ENCODE measurements around the gene MDP1.
A peak's percentile ranks its signal among the peaks of the same experiment; 100 is the strongest.
"Not testable (repeated sequence)": the region's sequence is repeated elsewhere in the genome, so short reads cannot be mapped to it uniquely, and the experiment has no call there.

The MDP1 gene

DNA sequence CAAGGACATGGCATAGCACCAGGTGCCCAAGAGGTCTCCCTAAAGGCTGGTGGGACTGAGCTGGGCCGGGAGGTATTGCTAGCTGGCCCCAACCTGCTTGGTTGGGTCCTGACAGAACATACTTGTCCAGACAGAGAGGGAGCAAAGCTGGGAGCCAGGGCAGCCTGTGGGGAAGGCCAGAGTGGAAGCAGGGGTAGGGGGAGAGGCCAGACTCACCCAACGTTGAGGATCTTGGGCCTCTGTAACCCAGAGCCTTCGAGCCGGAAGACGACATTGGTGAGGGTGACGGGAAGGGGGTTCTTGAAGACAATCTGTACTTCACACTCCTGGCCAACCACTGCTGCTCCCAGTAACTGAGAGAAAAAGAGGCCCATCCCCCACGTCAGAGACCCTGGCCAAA lies 38.1 kb upstream of the MDP1 start:
- FAIRE-seq (no peak), DNase-seq (ENCODE audit: insufficient read length, low spot score) (no peak)
- TF ChIP-seq POLR2A (IDR thresholded peaks at IDR 0.05; ENCODE audit: low read depth, low read length) (no peak), TAF1 (IDR thresholded peaks at IDR 0.05; ENCODE audit: low read depth, low read length) (no peak), POU2F2 (IDR thresholded peaks at IDR 0.05; ENCODE audit: low read depth, low read length) (no peak), PAX5 (IDR thresholded peaks at IDR 0.05; ENCODE audit: insufficient read depth, low read length, severe bottlenecking) (no peak), POLR2AphosphoS5 (IDR thresholded peaks at IDR 0.05; ENCODE audit: low read depth, low read length) (no peak), SPI1 (IDR thresholded peaks at IDR 0.05; ENCODE audit: low read depth, low read length) (no peak)

DNA sequence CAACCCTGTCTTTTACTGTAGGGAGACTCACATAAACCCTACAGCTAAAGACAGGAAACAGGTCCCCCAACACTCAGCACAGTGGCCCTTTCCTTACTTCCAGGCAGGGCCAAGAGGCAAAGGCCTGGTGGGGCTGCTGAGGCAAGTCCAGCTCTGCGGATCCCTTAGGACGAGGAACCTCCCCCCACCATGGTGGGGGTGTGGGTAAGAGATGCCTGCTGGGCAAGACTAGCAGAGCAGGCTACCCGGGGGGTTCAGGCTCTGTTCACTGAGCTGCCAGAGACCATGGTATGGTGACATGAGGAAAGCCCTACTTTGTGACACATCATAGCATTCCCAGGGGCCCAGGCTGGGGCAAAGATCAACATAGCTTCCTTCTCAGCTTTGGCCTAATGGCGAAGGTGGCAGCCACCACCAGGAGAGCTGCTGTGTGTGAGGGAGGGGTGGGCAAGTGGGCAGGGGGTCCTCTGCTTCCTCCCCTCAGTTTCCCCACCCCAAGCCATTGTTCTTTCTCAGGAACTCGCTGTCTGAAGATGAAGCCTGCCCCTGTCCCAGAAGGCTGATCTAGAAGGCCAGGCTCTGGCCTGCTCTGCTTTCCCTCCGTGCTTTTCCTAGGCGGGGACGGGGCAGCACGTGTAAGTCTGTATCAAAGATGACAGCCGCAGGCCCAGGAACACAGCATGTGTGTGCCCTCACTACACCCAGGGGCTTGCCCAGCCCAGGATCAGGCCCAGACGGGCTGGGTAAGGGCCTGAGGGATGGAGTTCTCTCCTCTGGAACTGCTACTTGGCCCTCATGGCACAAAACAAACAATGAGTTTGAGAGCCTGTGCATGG lies 36.6 kb upstream of the MDP1 start:
- TF ChIP-seq TAF1 (IDR thresholded peaks at IDR 0.05; ENCODE audit: low read depth, low read length) (no peak), POLR2A (IDR thresholded peaks at IDR 0.05; ENCODE audit: low read depth, low read length) (no peak), POLR2AphosphoS5 (IDR thresholded peaks at IDR 0.05; ENCODE audit: low read depth, low read length) (no peak), SPI1 (IDR thresholded peaks at IDR 0.05; ENCODE audit: low read depth, low read length) (no peak), PAX5 (IDR thresholded peaks at IDR 0.05; ENCODE audit: insufficient read depth, low read length, severe bottlenecking) (no peak)
- no peak for FAIRE-seq
- no peak for DNase-seq (ENCODE audit: insufficient read length, low spot score)

DNA sequence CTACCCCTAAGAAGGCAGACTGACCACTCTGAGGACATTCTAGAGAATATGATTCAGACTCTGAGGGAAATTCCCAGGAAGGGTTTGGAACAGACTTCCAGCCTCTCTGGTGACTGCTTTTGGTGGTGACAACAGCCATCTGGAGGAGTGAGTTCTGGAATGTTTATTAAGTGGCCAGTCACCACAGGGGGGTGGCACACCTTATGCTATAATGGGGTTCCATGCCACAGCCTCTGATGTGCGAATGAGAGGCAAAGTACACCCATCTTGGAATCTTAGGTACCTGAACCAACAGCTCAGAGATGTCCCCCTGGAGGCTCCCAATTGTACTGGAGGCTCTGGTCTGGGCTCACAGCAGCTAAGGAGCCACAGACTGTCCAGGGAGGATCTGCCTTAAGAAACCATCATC lies 36.0 kb upstream of the MDP1 start:
- no peak for FAIRE-seq
- TF ChIP-seq POU2F2 (IDR thresholded peaks at IDR 0.05; ENCODE audit: low read depth, low read length) (no peak), TAF1 (IDR thresholded peaks at IDR 0.05; ENCODE audit: low read depth, low read length) (no peak), POLR2A (IDR thresholded peaks at IDR 0.05; ENCODE audit: low read depth, low read length) (no peak), POLR2AphosphoS5 (IDR thresholded peaks at IDR 0.05; ENCODE audit: low read depth, low read length) (no peak), SPI1 (IDR thresholded peaks at IDR 0.05; ENCODE audit: low read depth, low read length) (no peak), PAX5 (IDR thresholded peaks at IDR 0.05; ENCODE audit: insufficient read depth, low read length, severe bottlenecking) (no peak)
- no peak for DNase-seq (ENCODE audit: insufficient read length, low spot score)

DNA sequence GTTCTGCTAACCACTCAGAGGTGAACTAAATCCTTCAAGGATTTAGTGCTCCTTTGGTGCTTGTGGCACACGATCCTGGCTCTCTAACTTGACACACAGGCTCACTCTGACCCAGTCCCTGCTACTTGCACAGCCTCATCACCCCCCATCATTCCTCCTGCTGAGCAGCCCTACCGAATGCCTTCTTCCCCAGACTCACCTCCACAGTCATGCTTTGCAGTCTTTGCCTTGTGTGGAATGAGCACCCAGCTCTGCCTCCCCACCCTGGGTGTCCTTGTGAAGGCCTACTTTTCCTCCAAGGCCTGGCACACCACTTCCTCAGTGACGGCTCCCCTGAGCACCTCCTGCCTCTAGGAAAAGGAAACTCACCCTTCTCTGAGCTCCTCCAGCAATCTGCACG lies 34.5 kb upstream of the MDP1 start:
- FAIRE-seq (peak; percentile 9), DNase-seq (ENCODE audit: insufficient read length, low spot score) (no peak)
- TF ChIP-seq POLR2A (IDR thresholded peaks at IDR 0.05; ENCODE audit: low read depth, low read length) (no peak), PAX5 (IDR thresholded peaks at IDR 0.05; ENCODE audit: insufficient read depth, low read length, severe bottlenecking) (no peak), POLR2AphosphoS5 (IDR thresholded peaks at IDR 0.05; ENCODE audit: low read depth, low read length) (no peak), SPI1 (IDR thresholded peaks at IDR 0.05; ENCODE audit: low read depth, low read length) (no peak)

DNA sequence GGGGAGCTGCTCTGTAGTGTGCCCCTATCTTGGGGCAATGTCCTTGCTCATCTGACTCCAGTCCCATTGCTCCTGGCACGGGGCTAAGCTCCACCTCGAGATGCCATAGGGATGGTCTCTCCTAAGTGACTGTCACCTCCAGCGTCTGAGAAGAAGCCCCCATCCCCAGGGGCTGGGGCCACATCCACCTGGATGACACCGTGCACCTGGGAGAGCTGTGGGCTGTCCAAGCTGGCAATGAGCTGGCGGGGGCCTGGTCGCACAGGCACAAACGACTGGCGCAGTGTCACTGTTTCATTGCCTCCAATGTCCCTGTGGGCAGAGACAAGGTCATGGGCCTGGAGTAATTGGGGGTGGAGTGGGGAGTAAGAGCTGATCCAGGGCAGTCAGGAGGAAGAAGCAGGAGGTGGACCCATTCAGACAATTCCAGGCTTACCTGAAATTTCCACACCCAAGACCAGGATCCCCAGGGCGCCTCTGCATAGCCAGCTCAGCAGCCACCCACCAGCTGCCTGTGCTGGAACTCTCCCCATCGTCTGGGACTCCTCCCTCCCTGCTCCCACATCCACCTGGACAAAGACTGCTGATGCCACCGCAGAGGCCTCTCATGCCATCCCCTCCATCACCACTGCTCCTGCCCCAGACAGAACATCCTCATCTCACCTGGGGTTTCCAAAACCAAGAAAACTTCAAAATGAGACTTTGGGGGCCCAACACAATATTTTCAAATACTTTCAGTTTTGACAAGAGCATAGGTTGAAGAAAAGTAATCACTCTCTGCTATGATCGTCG lies 33.6 kb upstream of the MDP1 start:
- no peak for FAIRE-seq
- no peak for DNase-seq (ENCODE audit: insufficient read length, low spot score)
- TF ChIP-seq PAX5 (IDR thresholded peaks at IDR 0.05; ENCODE audit: insufficient read depth, low read length, severe bottlenecking), result no peak
- TF ChIP-seq TAF1 (IDR thresholded peaks at IDR 0.05; ENCODE audit: low read depth, low read length), result no peak
- TF ChIP-seq POLR2A (IDR thresholded peaks at IDR 0.05; ENCODE audit: low read depth, low read length), result no peak
- TF ChIP-seq POLR2AphosphoS5 (IDR thresholded peaks at IDR 0.05; ENCODE audit: low read depth, low read length), result no peak
- no peak for TF ChIP-seq SPI1 (IDR thresholded peaks at IDR 0.05; ENCODE audit: low read depth, low read length)

DNA sequence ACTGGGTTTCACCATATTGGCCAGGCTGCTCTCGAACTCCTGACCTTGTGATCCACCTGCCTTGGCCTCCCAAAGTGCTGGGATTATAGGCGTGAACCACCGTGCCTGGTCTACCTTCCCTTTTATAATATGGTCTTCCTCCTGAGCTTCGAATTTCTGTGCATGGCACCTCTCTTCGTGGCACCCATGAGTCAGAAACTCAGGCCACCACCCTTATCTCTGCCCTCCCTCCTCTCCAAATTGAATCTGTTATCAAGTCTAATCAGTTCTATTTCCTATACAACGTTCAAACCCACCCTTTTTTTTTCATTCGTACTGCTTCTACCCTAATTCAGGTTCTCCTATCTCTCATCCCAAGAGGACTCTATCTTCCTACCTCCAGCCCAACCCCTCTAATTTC lies 31.6 kb upstream of the MDP1 start:
- TF ChIP-seq SPI1 (IDR thresholded peaks at IDR 0.05; ENCODE audit: low read depth, low read length) (no peak), POLR2A (IDR thresholded peaks at IDR 0.05; ENCODE audit: low read depth, low read length) (no peak), TAF1 (IDR thresholded peaks at IDR 0.05; ENCODE audit: low read depth, low read length) (no peak), POU2F2 (IDR thresholded peaks at IDR 0.05; ENCODE audit: low read depth, low read length) (no peak)
- DNase-seq (ENCODE audit: insufficient read length, low spot score), result no peak
- FAIRE-seq, result no peak

DNA sequence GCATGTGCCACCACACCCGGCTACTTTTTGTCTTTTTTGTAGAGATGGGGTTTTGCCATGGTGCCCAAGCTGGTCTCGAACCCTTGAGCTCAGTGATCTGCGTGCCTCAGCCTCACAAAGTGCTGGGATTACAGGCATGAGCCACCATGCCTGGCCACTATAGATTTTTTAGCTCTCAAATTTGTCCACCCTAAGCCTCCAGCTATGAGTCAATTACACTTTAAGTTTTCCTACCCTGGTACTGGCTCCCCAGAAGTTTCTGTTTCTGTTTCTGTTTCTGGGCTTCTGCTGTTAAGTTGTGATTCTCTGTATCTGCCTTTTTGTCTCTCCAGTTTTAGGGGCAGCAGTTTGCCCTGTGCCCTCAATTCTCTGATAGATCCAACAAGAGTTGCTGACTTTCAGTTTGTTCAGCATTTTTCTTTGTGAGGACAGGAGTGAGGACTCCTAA lies 30.9 kb upstream of the MDP1 start:
- FAIRE-seq, result peak; percentile 38

DNA sequence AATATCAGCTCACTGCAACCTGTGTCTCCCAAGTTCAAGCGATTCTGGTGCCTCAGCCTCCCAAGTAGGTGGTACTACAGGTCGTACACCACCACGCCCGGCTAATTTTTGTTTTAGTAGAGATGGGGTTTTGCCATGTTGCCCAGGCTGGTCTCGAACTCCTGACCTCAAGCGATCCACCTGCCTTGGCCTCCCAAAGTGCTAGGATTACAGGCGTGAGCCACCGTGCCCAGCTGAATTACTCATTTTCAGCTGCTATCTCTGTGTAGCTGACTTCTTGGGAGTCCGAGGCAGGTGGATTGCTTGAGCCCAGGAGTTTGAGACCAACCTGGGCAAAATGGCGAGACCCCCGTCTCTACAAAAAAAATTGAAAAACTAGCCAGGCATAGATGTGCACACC lies 29.5 kb upstream of the MDP1 start:
- not testable (repeated sequence) for DNase-seq (ENCODE audit: insufficient read length, low spot score); FAIRE-seq

More for the DNA sequence above, 30.9 kb upstream of the MDP1 start:
- peak; percentile 52 for DNase-seq (ENCODE audit: insufficient read length, low spot score)
- no peak for TF ChIP-seq PAX5 (IDR thresholded peaks at IDR 0.05; ENCODE audit: insufficient read depth, low read length, severe bottlenecking)
- no peak for TF ChIP-seq TAF1 (IDR thresholded peaks at IDR 0.05; ENCODE audit: low read depth, low read length)
- TF ChIP-seq POU2F2 (IDR thresholded peaks at IDR 0.05; ENCODE audit: low read depth, low read length), result no peak
- no peak for TF ChIP-seq POLR2AphosphoS5 (IDR thresholded peaks at IDR 0.05; ENCODE audit: low read depth, low read length)
- no peak for TF ChIP-seq POLR2A (IDR thresholded peaks at IDR 0.05; ENCODE audit: low read depth, low read length)
- no peak for TF ChIP-seq SPI1 (IDR thresholded peaks at IDR 0.05; ENCODE audit: low read depth, low read length)

DNA sequence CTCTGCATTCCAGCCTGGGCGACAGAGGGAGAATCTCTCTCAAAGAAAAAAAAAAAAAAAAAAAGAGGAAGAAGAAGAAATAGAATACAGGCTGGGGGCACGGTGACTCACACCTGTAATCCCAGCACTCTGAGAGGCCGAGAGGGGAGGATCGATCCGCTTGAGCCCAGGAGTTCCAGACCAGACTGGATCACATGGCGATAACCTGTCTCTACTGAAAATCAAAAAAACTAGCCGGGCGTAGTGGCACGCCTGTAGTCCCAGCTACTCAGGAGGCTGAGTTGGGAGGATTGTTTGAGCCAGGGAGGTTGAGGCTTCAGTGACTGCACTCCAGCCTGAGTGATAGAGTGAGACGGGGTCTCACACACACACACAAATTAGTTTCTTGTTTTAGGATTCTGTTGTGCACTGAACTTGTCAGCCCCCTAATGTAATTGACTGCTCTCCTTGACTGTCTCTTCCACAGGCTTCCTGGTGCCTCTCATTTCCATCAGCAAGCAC lies 27.5 kb upstream of the MDP1 start:
- FAIRE-seq (no peak), DNase-seq (ENCODE audit: insufficient read length, low spot score) (no peak)
- TF ChIP-seq POLR2AphosphoS5 (IDR thresholded peaks at IDR 0.05; ENCODE audit: low read depth, low read length), result no peak
- TF ChIP-seq PAX5 (IDR thresholded peaks at IDR 0.05; ENCODE audit: insufficient read depth, low read length, severe bottlenecking), result no peak
- no peak for TF ChIP-seq TAF1 (IDR thresholded peaks at IDR 0.05; ENCODE audit: low read depth, low read length)
- no peak for TF ChIP-seq POLR2A (IDR thresholded peaks at IDR 0.05; ENCODE audit: low read depth, low read length)
- no peak for TF ChIP-seq SPI1 (IDR thresholded peaks at IDR 0.05; ENCODE audit: low read depth, low read length)
- TF ChIP-seq POU2F2 (IDR thresholded peaks at IDR 0.05; ENCODE audit: low read depth, low read length), result no peak
